HG02571 (cell line): ENCODE results near the gene ZNF117.
"Not testable (repeated sequence)": the region's sequence is repeated elsewhere in the genome, so short reads cannot be mapped to it uniquely, and the experiment has no call there.

Source experiments
- ATAC-seq: cut with Tn5 transposase; IDR thresholded peaks from one replicate; pipeline ENCODE4 v1.9.1; 2021; ENCODE audit warnings: mild to moderate bottlenecking, moderate library complexity; ENCODE audit not compliant: unreplicated experiment

ZNF117 gene

DNA sequence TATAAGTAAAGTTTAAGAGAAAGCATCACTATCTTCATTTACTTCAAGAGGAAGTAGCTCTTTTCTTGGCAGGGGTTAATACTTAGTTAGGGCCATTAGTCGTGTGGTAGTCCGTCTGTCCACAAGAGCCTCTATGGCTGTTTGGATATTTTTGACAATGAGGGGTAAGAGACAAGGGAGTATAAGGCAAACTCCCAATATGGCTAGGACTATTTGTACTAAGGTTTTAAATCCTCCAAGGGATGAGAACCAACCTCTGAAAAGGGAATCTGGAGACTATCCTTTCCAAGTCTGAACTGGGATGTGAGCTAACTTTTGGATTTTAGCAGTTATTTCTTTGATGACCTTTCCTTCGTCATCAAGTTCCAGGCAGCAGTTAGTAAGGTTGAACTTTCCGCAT, at the start of gene ZNF117:
Gene ZNF117 (minus strand): TSS at position 101 of the 400 bp plus-strand sequence.
- ATAC-seq, result no peak

DNA sequence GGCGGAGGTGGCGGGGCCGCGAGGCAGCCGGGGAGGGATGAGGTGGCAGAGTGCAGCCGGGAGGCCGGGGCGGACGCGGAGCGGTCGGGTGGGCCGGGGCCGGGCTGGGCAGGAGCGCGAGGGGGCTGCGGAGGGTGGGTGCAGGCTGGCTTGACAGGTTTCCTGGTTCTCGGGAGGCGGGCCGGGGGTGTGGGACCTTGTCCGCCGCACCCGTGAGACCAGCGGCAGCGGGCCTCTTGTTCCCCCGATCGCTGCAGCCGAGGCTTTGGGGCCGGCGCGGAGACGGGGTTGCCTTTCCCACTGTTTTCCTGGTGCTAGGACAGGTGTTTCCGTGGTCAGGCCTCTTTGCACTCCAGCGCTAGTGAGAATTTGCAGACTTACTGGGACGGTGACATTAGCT, 47.9 kb upstream of the ZNF117 start:
- ATAC-seq, result peak; percentile 18

DNA sequence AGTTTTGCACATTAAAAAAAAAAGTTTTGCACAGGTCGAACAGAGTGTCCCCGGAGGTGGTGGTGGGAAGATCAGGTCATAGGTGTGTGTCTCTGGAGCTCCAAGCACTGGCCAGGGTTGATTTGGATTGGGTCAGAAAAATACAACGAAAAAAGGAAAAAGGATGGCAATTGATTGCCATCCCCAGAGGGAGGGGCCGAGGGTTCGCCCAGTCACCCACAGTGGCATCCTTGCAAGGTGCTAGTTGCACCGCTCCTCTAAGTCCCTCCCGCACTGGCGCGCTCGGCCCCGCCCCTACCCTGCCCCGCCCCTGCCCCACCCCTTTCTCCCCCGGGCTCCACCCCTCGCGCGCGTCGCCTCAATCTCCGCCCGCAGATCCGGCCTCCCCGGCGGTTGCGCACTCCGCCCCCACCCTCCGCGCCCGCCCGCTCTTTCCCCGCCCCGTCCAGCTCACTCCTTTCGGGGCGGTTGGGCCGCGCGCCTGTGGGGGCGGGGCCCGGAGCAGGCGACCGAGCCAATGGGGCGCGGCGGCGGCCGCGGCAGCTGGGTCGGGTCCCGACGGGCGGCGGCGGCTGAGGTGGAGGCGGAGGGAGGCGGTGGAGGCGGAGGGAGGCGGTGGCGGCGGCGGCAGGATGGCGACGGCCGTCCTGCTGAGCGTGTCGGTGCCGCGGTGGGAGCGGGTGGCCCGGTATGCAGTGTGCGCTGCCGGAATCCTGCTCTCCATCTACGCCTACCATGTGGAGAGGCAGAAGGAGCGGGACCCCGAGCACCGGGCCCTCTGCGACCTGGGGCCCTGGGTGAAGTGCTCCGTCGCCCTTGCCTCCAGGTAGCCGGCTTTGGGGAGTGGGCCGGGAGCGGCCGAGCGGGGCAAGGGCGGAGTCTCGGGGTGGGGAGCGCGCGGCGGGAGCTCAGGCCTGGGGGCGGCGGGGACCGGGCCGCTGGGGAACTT, 47.2 kb upstream of the ZNF117 start:
- ATAC-seq, result peak; percentile 83

DNA sequence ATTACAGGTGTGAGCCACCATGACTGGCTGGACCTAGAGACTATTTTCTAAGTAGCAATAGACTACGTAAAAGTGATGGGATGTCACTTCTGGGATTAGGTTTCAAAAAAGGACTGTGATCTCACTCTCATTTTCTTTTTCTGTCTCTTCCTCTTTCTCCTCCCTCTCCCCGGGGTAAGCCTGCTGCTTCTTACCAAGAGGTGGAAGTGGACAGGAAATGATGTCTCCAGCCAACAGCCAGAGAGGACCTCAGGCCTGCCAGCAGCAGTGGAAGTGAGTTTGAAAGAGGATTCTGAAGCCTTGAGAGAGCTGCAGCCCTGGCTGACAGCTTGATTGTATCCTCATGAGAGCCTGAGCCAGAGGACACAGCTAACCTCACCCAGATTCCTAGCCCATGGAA, 45.7 kb upstream of the ZNF117 start:
- not testable (repeated sequence) for ATAC-seq

DNA sequence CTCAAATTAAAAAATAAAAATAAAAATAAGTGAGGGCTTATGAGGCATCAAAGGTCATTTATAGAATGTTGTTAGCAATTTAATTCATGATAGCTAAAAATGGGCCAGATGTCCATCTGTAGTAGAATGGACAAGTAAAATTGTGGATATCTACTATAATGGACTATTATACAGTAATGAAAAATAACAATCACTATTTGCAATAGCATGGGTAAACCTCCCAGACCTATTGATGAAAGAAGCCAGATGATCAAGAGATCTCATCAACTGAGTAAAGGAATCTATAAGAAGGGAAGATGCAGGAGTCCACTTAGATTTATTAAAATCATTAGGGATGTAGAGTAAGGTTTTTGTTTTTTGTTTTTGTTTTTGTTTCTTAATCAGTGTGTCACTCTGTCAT, 44.6 kb upstream of the ZNF117 start:
- not testable (repeated sequence) for ATAC-seq

DNA sequence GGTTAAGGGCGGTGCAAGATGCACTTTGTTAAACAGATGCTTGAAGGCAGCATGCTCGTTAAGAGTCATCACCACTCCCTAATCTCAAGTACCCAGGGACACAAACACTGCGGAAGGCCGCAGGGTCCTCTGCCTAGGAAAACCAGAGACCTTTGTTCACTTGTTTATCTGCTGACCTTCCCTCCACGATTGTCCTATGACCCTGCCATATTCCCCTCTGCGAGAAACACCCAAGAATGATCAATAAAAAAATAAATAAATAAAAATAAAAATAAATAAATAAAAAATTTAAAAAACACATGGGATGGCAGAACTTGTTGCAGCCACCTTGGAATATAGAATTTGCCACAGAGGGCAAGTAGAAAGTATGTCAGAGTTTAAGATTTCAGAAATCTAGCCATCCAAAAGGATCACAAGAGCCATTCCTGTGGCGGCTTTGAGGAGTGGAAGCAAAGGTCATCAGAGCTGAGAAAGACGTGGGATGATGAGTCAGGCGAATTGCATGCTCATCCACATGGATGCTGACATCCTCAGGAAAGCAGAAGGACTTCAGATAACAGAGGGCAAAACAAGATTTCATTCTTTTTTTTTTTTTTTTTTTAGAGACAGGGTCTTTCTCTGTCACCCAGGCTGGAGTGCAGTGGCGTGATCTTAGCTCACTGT, 43.4 kb upstream of the ZNF117 start:
- not testable (repeated sequence) for ATAC-seq

DNA sequence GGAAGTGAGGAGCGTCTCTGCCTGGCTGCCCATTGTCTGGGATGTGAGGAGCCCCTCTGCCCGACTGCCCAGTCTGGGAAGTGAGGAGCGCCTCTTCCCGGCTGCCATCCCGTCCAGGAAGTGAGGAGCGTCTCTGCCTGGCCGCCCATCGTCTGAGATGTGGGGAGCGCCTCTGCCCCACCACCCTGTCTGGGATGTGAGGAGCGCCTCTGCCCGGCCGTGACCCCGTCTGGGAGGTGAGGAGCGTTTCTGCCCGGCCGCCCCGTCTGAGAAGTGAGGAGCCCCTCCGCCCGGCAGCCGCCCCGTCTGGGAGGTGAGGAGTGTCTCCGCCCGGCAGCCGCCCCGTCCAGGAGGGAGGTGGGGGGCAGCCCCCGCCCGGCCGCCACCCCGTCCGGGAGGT, 42.6 kb upstream of the ZNF117 start:
- ATAC-seq, result not testable (repeated sequence)

DNA sequence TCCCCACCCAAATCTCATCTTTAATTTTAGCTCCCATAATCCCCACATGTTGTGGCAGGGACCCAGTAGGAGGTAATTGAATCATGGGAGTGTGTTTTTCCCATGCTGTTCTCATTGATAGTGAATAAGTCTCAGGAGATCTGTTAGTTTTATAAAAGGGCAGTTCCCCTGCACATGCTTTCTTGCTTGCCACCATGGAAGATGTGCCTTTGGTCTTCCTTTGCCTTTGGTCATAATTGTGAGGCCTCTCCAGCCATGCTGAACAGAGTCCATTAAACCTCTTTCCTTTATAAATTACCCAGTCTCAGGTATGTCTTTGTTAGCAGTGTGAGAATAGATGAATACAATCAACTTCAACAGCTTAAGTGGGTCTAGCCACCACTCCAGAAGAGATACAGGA, 34.2 kb upstream of the ZNF117 start:
- not testable (repeated sequence) for ATAC-seq

DNA sequence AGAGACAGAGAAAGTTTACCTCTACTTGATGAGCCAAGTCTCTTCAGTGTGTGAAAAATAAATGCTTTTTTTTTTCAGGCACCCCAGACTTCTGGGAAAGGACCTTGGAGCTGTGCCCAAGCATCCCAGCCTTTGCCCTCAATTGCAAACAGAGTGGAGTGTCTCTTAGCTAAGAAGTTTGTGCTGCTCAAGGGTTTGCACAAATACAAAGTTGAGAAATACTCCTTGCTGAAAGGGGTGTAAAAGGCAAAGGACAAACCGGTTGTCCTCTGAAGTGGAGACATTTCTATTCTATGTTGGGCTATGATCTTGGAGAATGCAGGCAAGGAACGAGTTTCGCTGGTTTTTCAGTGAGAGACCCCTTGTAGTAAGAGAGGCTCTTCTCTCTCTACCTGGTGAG, 30.1 kb upstream of the ZNF117 start:
- not testable (repeated sequence) for ATAC-seq

DNA sequence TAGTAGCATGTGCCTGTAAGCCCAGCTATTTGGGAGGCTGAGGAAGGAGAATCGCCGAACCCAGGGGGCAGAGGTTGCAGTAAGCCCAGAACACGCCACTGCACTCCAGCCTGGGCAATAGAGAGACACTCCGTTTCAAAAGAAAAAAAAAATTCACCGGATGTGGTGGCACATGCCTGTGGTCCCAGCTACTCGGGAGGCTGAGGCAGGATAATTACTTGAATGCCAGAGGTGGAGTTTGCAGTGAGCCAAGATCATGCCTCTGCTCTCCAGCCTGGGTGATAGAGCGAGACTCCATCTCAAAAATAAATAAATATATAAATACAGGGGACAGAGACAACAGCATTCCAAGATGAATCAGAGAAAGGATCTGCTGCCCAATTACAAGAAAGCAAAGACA, 19.0 kb upstream of the ZNF117 start:
- not testable (repeated sequence) for ATAC-seq

DNA sequence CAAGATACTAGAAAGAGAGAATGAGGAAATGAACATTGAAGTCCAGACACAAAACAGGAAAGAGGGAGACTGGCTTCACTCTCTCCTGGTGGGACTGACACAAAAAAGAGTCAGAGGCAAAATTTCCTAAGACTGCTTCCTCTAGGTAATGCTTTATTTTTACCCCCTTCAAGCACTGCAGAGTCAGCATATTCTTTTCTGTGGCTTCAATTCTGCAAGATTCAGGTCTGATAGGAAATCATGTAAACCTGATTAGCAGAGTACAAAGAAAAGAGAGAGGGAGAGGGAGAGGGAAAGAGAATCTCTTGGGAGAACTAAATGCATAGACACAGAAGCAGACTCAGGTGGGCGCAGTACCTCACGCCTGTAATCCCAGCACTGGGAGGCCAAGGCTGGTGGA, 18.6 kb upstream of the ZNF117 start:
- not testable (repeated sequence) for ATAC-seq

DNA sequence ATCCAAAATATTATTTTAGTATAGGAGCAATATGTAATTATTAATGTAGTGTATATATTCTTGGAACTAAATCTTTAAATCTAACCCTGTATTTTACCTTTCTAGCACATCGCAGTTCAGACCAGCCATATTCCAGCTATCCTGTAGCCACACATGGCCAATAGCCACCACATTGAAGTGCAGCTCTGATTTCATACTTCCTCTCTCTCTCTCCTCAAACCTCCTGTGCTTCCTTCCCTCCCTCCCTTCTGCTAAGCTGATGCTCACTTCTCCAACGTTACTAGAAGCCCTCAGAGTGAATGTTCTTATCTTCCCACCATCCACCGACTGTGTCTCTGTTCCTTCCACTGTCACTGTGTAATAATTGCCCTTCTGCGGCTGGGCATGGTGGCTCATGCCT, 16.2 kb upstream of the ZNF117 start:
- ATAC-seq, result not testable (repeated sequence)

DNA sequence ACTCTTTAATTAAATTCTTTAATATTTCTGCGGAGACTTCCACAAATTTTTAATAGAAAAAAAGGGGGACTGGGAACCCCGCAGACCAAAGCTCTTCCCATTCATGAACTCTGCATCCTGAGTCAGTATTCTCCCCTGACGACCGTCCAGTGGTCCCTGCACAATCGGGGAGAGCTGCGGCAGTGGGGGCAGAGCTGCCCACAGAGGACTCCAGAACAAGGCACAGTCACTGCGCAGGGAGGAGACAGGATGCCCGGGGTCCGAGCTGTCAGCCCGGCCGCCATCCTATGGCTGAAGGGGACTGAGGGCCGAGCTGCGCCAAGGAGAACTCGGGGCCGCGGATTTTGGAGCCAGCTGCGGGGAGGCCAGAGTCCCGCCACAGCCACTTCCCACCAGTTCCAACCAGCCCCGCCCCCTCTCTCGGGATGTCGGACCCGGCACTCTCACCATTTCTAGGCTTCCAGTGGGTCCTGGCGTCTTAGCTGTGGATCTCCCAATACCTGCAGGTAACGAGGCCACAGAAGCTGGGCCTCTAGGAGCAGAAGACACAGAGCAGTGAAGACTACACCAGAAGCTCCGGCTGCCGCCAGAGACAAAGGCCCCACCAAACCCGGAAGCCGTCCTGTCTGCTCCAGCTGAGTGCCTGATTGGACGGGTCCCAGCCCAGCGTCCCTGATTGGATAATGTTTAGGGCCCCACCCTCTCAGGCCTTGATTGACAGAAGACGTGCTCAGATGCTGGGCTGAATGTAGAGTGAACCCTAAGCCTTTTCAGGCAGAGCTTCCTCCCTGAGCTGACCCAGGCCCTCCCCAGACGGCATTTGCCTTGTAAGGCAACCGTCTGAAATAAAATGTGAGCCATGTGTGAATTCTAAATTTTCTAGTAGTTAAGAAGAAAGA, 15.5 kb upstream of the ZNF117 start, which contains the start of gene ERV3-1:
Gene ERV3-1 (minus strand): TSS at position 594 of the 899 bp plus-strand sequence. CDS start 13,661 bp downstream, outside the sequence.
- ATAC-seq, result peak; percentile 100

DNA sequence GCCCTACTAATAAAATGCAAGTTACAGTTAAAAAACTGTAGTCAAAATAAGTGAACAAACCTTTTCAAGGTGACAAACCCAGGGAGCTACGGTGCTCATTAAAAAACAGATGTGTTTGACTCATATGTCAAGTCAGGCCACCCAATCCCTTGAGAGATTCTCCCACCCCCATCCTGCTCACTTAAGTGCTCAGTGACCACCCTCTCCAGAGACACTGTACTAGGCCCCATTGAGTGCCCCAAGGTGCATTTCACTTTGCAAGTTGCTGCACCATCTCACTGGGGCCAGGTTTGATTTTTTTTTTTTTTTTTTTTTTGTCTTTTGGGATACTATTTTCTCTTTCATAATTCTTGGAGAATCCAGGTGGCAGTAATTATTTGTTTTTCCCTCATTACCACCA, 13.7 kb upstream of the ZNF117 start:
- no peak for ATAC-seq

DNA sequence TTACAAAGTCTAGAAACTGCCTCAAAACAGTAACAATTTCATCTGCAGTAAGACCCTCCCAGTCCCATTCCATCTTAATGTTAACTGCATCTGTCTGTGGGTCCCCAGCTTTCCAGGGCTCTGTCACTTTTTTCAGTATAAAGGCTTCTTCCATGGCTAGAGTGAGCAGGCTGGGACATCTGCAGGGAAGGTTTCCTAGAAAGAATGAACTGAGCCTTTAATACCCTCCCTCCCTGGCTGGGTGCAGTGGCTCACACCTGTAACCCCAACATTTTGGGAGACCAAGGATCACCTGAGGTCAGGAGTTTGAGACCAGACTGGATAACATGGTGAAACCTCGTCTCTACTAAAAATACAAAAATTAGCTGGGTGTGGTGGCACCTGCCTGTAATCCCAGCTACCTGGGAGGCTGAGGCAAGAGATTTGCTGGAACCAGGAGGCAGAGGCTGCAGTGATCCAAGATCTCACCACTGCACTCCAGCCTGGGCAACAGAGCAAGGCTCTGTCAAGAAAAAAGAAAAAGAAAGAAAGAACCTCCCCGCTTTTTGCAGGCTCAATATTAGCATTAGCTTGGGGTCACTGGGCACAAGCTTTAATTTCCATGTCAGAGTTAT, 12.2 kb upstream of the ZNF117 start:
- no peak for ATAC-seq

DNA sequence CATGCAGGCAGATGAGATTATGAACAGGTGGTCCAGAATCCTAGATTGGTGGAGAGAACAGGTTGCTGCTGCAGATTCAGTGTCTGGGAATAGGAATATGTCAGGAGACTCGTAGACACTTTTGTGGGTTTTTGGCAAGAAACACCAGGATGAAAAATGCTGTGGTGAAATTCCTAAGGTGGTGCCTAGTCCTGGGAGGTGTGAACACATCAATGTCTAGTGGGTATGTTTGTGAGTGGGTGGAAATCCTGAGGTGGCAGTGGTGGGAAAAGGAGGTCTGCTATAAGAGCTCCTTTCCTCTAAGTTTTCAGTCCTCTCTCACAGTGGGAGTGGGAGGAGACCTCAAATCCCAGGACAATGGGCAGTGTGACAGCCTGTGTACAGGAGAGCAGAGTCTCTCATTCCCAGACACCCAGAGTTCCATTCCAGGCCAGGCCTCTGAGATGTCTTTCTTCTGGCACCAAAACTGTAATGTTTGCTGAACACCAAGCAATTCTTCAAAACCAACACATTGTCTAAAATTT, 10.5 kb upstream of the ZNF117 start:
- ATAC-seq, result no peak

DNA sequence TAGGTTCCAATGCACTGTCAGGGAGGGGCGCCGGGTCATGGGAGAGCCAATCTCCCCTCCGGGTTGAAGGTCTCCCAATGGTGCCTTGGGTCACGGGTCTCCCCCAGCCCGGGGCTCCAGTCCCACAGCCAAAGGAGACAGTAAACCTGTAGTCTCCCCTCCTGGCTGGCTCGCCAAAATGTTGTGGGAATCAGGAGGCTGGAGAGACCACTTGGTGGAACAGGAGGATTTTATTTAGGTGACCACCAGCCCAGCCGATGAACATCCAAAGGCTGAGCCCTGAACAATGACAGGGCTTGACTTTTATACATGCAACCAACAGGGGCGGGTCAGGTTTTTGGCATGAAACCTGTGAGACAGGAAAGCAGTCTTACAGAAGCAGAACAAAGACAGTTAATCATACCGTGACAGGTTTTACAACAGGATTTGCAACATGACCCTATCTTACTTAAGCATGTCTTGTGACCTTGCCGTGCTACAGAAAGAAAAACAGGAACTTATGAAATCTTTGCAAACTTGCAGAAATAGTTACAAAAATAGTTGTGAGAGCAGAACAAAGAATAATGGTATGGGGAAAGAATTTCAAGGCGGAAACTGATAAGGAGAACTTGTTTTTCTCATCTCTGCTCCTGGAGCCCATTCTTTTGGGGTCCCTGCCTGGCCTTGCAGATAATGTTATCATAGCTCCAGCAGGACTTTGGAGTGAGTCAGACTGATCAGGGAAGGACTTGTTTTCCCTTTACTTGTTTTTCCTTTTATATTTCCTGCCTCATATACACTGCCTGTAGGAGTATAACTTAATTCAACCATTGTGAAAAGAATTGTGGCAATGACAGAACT, 8.5 kb upstream of the ZNF117 start:
- no peak for ATAC-seq

DNA sequence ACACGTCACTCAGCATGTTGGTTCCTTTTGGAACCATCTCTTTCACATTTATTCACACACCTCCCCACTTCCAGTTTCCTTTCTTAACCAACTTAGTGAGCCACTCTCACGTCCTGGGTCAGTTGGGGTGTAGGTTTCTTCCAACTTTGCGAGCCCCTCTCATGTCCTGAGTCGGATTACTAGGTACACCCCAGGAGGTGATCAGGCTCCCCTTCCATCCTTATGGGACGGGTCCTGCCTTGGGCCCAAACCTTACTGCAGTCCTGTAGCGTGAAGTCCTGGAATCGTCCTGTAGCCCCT, 8.0 kb upstream of the ZNF117 start:
- no peak for ATAC-seq

DNA sequence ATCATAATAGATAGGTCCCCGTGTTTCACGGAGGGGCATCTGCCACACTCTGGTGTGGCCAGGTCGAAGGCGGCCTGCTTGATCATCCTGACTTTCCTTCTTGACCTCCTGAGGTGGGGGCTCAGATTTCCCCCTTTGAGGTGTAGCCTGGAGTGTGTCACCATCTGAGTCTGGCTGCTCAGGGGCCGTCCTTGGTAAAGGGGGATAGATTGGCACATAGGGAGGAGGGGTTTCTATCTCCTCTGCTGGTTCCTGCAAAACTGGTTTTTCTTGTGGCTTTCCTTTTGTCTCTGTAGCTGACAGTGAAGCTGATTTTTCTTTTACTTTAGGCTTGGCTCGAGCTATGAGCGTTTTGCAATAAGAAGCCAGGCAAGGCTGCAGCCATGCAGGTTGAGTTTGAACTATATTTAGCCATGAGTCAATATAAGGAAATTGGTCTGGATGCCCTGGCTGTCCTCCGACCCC, 7.1 kb upstream of the ZNF117 start:
- ATAC-seq, result no peak
